ENCODE measurements around the gene HS3ST2.

DNA sequence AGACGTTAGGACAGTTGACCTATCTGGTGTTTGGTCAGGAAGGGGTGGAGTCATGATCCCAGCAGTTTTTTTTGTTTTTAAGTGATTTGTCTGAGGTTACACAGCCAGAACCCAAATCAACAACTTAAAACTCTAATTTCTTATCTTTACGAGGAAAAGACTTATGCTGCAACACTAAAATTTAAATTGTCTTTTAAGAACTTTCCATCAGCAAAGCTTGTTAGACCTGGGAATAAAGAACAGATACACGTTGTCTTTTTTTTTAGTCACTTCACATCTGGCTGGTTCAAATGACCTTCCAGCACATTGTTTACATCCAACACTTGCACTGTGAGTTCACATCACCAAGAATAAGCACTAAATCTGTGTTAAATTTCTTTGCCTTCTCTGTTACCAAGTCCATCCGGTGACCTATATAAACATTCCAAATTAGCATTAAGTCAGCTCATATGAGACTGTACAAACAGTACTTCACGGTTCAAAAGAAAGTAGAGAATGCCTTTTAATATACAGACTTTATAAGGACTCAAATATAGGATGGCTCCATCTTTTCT, 115.0 kb downstream of the HS3ST2 start:
- TF ChIP-seq CTCF (IDR thresholded peaks at IDR 0.05) (no peak), JUND (IDR thresholded peaks at IDR 0.05) (no peak), EP300 (IDR thresholded peaks at IDR 0.05; ENCODE audit: borderline replicate concordance in 1 of 2, low read depth in 1 of 2, low read length in 1 of 2) (no peak)
